ENCODE measurements around the gene TMED6.
"Not testable (repeated sequence)": the region's sequence is repeated elsewhere in the genome, so short reads cannot be mapped to it uniquely, and the experiment has no call there.

TMED6 gene

DNA sequence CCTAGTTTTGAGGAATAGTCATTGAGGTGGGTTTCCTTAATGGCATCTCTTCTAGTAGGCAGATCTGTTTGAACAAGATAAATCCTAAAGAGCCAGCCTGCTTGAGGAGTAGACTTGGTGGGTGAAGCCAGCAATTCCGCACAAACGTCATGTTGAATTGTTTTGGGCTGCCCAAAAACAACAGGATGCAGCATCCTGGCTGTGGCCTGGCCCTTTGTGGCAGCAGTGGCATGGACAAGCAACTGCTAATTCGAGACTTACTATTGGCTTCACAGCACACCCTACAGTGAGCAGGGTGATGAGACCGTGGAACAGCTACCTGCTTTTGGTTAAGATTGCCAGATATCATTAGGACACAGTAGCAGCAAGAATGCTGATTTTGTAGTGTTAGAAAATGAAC is 49.7 kb downstream of the TMED6 start:
- DNase-seq (ENCODE audit: low read depth in 2 of 2): no peak

DNA sequence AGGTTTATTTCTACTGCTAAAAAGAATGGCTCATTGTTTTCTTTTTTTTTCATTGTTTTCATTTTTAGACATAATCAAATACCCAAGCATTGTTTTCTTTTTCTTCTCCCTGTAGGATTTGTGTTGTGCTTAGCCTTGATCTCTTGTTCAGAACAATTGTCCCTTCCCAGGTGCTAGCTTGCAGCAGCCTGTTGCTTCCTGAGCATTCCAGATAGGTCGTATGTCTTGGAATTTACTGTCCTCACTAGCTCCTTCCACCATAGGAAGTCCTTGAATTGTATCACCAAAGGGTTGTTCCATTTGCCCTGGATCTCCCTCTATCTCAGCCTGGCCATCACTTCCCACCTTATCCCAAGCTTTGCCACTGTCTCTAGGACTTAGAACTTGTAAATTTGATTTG is 50.4 kb downstream of the TMED6 start:
- DNase-seq (ENCODE audit: low read depth in 2 of 2): no peak

DNA sequence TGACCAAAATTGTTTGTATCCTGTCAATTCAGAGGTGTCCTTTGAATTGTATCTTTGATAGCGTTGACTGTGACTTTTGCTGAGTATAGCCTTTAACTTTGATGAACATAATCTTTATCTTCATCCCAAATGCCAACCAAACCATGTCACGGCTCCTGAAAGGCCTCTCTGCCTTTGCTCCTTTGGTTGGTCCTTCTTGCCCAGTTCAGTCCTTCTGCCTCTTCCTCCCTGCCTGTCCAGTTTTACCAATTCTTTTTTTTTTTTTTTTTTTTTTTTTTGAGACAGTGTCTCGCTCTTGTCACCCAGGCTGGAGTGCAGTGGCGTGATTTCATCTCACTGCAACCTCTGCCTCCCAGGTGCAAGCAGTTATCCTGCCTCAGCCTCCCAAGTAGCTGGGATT is 53.3 kb downstream of the TMED6 start:
- no peak for DNase-seq (ENCODE audit: low read depth in 2 of 2)

DNA sequence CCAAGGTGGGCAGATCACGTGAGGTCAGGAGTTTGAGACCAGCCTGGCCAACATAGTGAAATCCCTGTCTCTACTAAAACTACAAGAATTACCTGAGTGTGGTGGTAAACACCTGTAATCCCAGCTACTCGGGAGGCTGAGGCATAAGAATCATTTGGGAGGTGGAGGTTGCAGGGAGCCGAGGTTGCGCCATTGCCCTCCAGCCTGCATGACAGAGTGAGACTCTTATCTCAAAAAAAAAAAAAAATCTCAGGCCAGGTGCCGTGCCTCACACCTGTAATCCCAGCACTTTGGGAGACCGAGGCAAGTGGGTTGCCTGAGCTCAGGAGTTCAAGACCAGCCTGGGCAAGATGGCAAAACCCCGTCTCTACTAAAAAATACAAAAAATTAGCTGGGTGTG is 54.8 kb downstream of the TMED6 start:
- DNase-seq (ENCODE audit: low read depth in 2 of 2): not testable (repeated sequence)

DNA sequence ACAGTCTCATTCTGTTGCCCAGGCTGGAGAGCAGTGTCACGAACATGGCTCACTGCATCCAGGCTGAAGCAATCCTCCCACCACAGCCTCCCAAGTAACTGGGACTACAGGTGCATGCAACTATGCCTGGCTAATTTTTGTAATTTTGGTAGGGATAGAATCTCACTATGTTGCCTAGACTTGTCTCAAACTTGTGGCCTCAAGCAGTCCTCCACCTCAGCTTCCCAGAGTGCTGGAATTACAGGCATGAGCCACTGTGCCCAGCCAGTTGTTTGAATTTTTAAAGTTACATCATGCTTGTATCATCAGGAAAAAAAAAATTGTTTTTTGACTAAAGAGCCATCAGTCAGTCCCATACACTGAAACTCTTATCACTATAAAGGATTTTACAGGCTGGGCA is 57.5 kb downstream of the TMED6 start:
- no peak for DNase-seq (ENCODE audit: low read depth in 2 of 2)

DNA sequence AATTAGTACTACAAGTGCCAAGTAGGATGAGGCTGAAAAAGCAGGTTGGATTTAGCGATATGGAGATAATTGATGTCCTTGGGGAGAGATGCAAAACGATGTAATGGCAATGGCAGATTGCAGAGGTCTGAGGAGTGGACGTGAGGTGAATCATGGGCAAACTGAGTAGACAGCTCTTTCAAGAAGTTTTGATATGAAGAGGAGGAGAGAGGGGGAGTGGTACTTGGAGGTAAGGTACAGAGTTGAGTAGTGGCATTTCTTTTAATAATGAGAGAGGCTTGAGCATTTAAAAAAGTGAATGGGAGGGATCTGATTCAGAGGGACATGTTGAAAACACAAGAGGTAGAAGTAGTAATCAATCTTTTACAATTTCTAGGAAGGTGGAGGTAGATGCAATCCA is 58.2 kb downstream of the TMED6 start:
- DNase-seq (ENCODE audit: low read depth in 2 of 2): no peak
